ENCODE data around the gene EGFLAM. TPM values are rescaled to one million over a fixed set of nuclear protein-coding genes. Genes with fewer than 3 reads are reported as not detected.

The EGFLAM gene
- total and polyA plus RNA-seq, 2 experiments from 2014 or later, result 0.24 to 1.9 TPM

DNA sequence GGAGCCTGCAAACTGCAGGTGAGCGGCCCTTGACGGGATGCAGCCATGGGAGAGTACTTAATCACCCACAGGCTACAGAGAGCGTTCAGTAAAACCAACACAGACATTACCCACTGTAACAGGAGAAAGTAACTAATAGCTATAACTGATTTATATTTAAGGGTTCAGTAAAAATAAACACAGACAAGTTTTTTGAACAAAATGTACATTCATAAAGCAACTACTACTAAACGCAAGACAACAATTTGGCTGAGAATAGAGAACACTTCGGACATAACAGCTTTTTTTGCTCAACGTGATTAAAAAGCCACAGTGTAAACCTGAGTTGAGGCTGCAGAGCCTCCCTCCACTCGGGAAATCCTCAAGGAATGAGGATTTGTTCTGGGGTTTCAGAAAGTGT is 236.4 kb downstream of the EGFLAM start:
- H4K20me1 ChIP-seq (replicated peaks; ENCODE audit: insufficient read depth), result no peaks in the 10 kb centered on the region; the same call in 1 of the 2 replicates
- Mint-ChIP-seq H3K27me3 (ENCODE audit: insufficient read depth, low read depth, poor library complexity) (no peaks in the 10 kb centered on the region), H3K36me3 (ENCODE audit: low read depth) (no peaks in the 10 kb centered on the region; the same call in 2 of the 3 replicates), H3K27ac (no peak overlapping the region), H3K4me3 (no peak overlapping the region), H3K4me1 (peaks cover 2% of the 10 kb centered on the region; the same call in 1 of the 3 replicates), H3K9me3 (no peaks in the 10 kb centered on the region)
- no peak overlapping the region for H3K4me3 ChIP-seq
- no peaks in the 10 kb centered on the region for H3K4me1 ChIP-seq (ENCODE audit: insufficient read depth)
- H3K27ac ChIP-seq (ENCODE audit: low read depth), result no peak overlapping the region
- H3K9me2 ChIP-seq (ENCODE audit: insufficient read depth), result no peaks in the 10 kb centered on the region
- TF ChIP-seq JUNB (IDR thresholded peaks at IDR 0.05; ENCODE audit: unreplicated experiment), result no peak
- TF ChIP-seq NANOG (IDR thresholded peaks at IDR 0.05; ENCODE audit: borderline replicate concordance), result no peak
- no peak for TF ChIP-seq ZNF331 (CRISPR knock-in tag; IDR thresholded peaks at IDR 0.05; ENCODE audit: low read depth)
- TF ChIP-seq, protein P1, sequence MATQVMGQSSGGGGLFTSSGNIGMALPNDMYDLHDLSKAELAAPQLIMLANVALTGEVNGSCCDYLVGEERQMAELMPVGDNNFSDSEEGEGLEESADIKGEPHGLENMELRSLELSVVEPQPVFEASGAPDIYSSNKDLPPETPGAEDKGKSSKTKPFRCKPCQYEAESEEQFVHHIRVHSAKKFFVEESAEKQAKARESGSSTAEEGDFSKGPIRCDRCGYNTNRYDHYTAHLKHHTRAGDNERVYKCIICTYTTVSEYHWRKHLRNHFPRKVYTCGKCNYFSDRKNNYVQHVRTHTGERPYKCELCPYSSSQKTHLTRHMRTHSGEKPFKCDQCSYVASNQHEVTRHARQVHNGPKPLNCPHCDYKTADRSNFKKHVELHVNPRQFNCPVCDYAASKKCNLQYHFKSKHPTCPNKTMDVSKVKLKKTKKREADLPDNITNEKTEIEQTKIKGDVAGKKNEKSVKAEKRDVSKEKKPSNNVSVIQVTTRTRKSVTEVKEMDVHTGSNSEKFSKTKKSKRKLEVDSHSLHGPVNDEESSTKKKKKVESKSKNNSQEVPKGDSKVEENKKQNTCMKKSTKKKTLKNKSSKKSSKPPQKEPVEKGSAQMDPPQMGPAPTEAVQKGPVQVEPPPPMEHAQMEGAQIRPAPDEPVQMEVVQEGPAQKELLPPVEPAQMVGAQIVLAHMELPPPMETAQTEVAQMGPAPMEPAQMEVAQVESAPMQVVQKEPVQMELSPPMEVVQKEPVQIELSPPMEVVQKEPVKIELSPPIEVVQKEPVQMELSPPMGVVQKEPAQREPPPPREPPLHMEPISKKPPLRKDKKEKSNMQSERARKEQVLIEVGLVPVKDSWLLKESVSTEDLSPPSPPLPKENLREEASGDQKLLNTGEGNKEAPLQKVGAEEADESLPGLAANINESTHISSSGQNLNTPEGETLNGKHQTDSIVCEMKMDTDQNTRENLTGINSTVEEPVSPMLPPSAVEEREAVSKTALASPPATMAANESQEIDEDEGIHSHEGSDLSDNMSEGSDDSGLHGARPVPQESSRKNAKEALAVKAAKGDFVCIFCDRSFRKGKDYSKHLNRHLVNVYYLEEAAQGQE (IDR thresholded peaks at IDR 0.05; ENCODE audit: unreplicated experiment), result no peak
- no peak for TF ChIP-seq STAT1 (IDR thresholded peaks at IDR 0.05; ENCODE audit: unreplicated experiment)
- TF ChIP-seq ZNF462 (CRISPR knock-in tag; IDR thresholded peaks at IDR 0.05), result no peak
- TF ChIP-seq CREB1 (CRISPR knock-in tag; IDR thresholded peaks at IDR 0.05; ENCODE audit: low read depth), result no peak
- TF ChIP-seq EZH2 (IDR thresholded peaks at IDR 0.05; ENCODE audit: low read depth, unreplicated experiment), result no peak
- TF ChIP-seq ETS1 (IDR thresholded peaks at IDR 0.05), result no peak
- no peak for TF ChIP-seq ZNF114 (CRISPR knock-in tag; IDR thresholded peaks at IDR 0.05)
- TF ChIP-seq EZH2phosphoT487 (IDR thresholded peaks at IDR 0.05; ENCODE audit: unreplicated experiment), result no peak
- TF ChIP-seq POLR2AphosphoS5 (IDR thresholded peaks at IDR 0.05; ENCODE audit: low read depth), result no peak
- no peak for TF ChIP-seq CTCF (conservative IDR thresholded peaks at IDR 0.05; ENCODE audit: low read depth in 2 of 2)
- H3F3A ChIP-seq (replicated peaks; ENCODE audit: low read depth), result no peaks in the 10 kb centered on the region
- ATAC-seq (no peak), DNase-seq (ENCODE audit: low spot score) (no peak)
- no peaks in the 10 kb centered on the region for H3K27me3 ChIP-seq (ENCODE audit: insufficient read depth)
- no peaks in the 10 kb centered on the region for H3K79me2 ChIP-seq (replicated peaks; ENCODE audit: insufficient read depth)
- no peak overlapping the region for H3K4me2 ChIP-seq
- H3K36me3 ChIP-seq (ENCODE audit: insufficient read depth), result no peaks in the 10 kb centered on the region
- H2AFZ ChIP-seq, result no peak overlapping the region

All from GM23338 (cell line).